ENCODE data around the gene RHBDF2. TPM values are rescaled to one million over a fixed set of nuclear protein-coding genes. Genes with fewer than 3 reads are reported as not detected.
"Not testable (repeated sequence)": the region's sequence is repeated elsewhere in the genome, so short reads cannot be mapped to it uniquely, and the experiment has no call there.

RHBDF2 gene
- total RNA-seq, 2 donors from 2014 or later = 91.6 to 153 TPM

DNA sequence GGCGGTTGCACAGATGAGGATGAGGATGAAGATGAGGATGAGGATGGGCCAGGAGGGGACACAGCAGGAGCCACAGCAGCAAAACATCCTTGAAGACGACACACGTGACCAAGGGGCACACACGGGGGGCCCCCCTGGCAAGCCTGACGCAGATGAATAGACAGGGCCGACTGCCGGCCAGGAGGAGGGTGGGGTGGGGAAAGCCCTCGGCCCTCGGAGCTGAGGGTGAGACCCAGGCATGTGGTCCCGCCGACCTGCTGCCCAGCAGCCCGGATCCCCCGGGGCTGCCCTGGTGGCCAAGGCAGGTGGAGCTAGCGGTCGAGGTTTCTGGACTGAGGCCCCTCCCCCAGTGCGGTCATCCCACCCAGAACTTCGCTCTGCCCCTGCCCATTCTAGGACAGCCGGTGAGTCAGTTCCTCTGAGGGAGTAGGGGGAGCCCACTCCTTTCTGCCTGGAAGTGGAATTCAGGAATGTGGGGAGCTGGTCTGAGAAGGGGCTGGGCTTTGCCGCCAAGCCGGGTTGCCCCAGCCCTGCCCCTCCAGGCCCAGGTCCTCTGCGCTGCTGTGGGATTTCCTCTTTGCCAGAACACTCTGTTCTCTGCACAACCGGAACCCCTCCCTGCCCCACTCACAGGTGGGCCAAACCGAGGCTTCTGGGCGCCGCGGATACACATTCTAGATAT lies 26.3 kb upstream of the RHBDF2 start:
- peak overlapping the region; percentile 59 for H3K4me3 ChIP-seq
- H3K27ac ChIP-seq = peak overlapping the region; percentile 57 to 86
- no peaks in the 10 kb centered on the region for H3K36me3 ChIP-seq
- no peaks in the 10 kb centered on the region for H3K9me3 ChIP-seq
- TF ChIP-seq, protein P1, sequence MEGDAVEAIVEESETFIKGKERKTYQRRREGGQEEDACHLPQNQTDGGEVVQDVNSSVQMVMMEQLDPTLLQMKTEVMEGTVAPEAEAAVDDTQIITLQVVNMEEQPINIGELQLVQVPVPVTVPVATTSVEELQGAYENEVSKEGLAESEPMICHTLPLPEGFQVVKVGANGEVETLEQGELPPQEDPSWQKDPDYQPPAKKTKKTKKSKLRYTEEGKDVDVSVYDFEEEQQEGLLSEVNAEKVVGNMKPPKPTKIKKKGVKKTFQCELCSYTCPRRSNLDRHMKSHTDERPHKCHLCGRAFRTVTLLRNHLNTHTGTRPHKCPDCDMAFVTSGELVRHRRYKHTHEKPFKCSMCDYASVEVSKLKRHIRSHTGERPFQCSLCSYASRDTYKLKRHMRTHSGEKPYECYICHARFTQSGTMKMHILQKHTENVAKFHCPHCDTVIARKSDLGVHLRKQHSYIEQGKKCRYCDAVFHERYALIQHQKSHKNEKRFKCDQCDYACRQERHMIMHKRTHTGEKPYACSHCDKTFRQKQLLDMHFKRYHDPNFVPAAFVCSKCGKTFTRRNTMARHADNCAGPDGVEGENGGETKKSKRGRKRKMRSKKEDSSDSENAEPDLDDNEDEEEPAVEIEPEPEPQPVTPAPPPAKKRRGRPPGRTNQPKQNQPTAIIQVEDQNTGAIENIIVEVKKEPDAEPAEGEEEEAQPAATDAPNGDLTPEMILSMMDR (IDR thresholded peaks at IDR 0.05) = no peak
- ATAC-seq (ENCODE audit: insufficient number of reproducible peaks, low FRiP score, low read depth) = peak; percentile 17
- no peaks in the 10 kb centered on the region for H3K27me3 ChIP-seq (replicated peaks; ENCODE audit: insufficient read depth)
- peaks cover 35 to 40% of the 10 kb centered on the region in 2 donors for H3K4me1 ChIP-seq (ENCODE audit: control insufficient read depth in 1 of 2, low read depth in 2 of 2)
- peak; percentile 38 for DNase-seq (ENCODE audit: low spot score)

DNA sequence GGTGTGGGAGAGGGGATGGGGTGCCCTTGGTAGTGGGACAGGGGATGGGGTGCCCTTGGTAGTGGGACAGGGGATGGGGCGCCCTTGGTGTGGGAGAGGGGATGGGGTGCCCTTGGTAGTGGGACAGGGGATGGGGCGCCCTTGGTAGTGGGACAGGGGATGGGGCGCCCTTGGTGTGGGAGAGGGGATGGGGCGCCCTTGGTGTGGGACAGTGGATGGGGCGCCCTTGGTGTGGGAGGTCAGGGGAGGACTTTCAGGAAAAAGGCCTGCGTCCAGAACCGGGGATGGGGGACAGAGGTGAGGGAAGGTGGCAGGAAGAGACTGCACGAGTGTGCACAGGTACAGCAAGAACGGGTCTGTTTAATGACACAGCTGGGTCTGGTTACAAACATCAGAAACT lies 25.8 kb upstream of the RHBDF2 start:
- not testable (repeated sequence) for DNase-seq (ENCODE audit: low spot score); ATAC-seq (ENCODE audit: insufficient number of reproducible peaks, low FRiP score, low read depth); H3K36me3 ChIP-seq; H3K27me3 ChIP-seq (replicated peaks; ENCODE audit: insufficient read depth); H3K9me3 ChIP-seq
- Histone ChIP-seq H3K27ac (peak overlapping the region in 1 of 2 donors; percentile 57), H3K4me1 (ENCODE audit: control insufficient read depth in 1 of 2, low read depth in 2 of 2) (peaks cover 35 to 40% of the 10 kb centered on the region in 2 donors), H3K4me3 (peak overlapping the region; percentile 59)

DNA sequence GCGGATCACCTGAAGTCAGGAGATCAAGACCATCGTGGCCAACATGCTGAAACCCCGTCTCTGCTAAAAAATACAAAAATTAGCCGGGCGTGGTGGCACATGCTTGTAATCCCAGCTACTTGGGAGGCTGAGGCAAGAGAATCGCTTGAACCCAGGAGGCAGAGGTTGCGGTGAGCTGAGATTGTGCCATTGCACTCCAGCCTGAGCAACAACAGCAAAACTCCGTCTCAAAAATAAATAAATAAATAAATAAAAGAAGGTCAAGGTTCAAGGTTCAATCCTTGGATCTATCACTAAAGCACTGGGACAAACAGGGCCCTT lies 24.2 kb upstream of the RHBDF2 start:
- not testable (repeated sequence) for H3K4me3 ChIP-seq; H3K27me3 ChIP-seq (replicated peaks; ENCODE audit: insufficient read depth); H3K36me3 ChIP-seq; ATAC-seq (ENCODE audit: insufficient number of reproducible peaks, low FRiP score, low read depth); DNase-seq (ENCODE audit: low spot score); H3K27ac ChIP-seq; H3K9me3 ChIP-seq
- peaks cover 31 to 32% of the 10 kb centered on the region in 2 donors for H3K4me1 ChIP-seq (ENCODE audit: control insufficient read depth in 1 of 2, low read depth in 2 of 2)

DNA sequence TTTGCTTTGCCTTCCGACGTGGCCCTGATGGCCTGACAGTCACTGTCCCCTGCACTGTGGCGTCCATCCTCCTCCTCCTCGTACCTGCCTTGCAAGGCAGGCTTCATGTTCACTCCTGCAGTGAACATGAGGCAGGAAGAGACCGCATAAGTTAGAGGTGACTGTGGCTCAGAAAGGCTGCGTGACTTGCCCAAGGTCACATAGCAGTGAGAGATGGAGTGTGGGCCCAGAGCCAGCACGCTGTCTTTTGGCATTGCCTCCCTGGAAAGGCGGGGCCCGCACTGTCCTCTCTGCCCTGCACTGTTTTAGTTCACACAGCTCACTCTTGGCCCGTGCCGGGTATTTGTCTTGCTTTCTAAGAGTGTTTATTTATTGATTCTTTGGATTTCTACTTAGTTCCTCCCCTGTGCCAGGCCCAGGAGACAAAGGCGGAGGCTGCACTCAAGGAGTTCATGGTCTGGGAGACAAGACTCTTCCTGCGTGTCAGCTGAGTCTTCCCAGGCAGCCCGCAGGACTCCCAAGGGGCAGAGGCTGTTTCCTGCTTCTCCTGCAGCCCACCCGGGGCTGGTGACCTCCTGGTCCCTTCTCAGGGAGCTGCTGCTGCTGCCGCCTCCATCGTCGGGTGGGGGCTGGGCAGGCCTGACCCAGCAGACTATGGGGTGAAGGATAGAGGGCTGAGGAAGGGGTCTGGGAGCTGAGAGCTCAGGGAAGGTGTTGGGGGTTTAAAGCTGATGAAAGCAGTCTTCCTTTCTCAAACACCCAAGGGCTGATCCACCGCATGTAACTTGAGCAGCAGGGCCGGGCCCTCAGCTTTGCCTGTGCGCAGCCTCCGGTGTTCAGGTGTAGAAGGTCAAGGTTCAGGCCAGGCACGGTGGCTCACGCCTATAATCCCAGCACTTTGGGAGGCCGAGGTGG lies 23.6 kb upstream of the RHBDF2 start:
- Histone ChIP-seq H3K4me1 (ENCODE audit: control insufficient read depth in 1 of 2, low read depth in 2 of 2) (peaks cover 25 to 26% of the 10 kb centered on the region in 2 donors), H3K36me3 (no peaks in the 10 kb centered on the region), H3K27me3 (replicated peaks; ENCODE audit: insufficient read depth) (no peaks in the 10 kb centered on the region), H3K4me3 (no peak overlapping the region), H3K27ac (no peak overlapping the region), H3K9me3 (no peaks in the 10 kb centered on the region)
- no peak for DNase-seq (ENCODE audit: low spot score)
- ATAC-seq (ENCODE audit: insufficient number of reproducible peaks, low FRiP score, low read depth) = no peak
- TF ChIP-seq, protein P1 (IDR thresholded peaks at IDR 0.05) = no peak

DNA sequence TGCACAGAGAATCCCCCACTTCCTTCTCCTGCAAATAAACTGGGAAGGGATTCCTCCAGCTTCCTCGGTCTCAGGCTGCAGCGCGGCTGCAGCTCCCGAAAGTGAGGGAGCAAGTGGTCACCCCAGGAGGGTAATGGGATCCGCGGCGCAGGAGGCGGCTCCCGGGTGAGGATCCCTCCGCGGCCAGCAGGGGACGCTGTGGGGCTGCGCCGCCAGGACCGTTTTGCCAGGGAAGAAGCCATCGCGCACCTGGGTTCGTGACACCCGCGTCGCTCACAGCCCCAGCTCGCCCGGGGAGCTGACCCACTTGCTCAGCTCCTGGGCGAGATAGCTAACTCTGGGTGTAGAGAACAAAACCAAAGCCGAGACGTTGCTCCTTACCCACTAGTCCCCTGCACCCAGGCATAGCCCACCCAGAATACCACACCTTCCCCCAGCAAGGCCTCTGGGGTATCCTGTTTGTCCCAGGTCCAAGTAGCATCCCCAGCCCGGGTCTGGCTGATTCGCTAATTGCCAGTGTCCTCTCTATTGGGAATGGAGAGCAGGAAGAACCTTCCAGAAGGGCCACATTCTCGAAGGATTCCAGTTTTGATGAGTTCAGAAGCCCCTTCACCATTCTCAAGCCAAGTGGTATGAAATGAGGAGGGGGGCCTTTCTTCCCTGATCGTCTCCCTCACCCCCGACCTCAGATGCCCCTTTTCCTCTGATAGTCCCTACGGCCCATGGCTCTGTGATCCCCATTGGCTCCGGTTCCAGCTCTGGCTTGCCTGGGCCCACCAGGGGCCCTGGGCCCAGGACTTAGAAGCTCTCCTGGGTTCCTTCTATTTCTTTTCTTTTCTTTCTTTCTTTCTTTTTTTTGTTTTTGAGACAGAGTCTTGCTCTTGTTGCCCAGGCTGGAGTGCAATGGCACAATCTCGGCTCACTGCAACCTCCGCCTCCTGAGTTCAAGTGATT lies 22.1 kb upstream of the RHBDF2 start:
- DNase-seq (ENCODE audit: low spot score) = no peak
- TF ChIP-seq, protein P1 (IDR thresholded peaks at IDR 0.05) = peak; percentile 100
- Histone ChIP-seq H3K4me1 (ENCODE audit: control insufficient read depth in 1 of 2, low read depth in 2 of 2) (peaks cover 11 to 12% of the 10 kb centered on the region in 2 donors), H3K9me3 (no peaks in the 10 kb centered on the region), H3K4me3 (no peak overlapping the region), H3K36me3 (no peaks in the 10 kb centered on the region), H3K27ac (no peak overlapping the region), H3K27me3 (replicated peaks; ENCODE audit: insufficient read depth) (no peaks in the 10 kb centered on the region)
- no peak for ATAC-seq (ENCODE audit: insufficient number of reproducible peaks, low FRiP score, low read depth)

DNA sequence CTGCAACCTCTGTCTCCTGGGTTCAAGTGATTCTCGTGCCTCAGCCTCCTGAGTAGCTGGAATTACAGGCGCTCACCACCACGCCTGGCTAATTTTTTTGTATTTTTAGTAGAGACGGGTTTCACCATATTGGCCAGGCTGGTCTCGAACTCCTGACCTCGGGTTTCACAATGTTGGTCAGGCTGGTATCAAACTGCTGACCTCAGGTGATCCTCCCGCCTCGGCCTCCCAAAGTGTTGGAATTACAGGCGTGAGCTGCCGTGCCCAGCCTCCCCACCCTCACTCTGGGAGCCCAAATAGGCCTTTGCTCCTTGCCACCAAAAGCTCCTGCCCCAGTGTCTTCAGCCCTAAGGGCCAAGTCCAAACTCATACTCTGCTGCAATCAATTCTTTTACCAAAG lies 20.5 kb upstream of the RHBDF2 start:
- not testable (repeated sequence) for H3K9me3 ChIP-seq; H3K4me3 ChIP-seq; H3K36me3 ChIP-seq; H3K4me1 ChIP-seq (ENCODE audit: control insufficient read depth in 1 of 2, low read depth in 2 of 2); H3K27me3 ChIP-seq (replicated peaks; ENCODE audit: insufficient read depth); H3K27ac ChIP-seq; DNase-seq (ENCODE audit: low spot score); ATAC-seq (ENCODE audit: insufficient number of reproducible peaks, low FRiP score, low read depth)

All from thoracic aorta (tissue), 2 donors.